Esophagus muscularis mucosa (tissue), 4 donors: ENCODE data around the gene KCTD14. TPM values are rescaled to one million over a fixed set of nuclear protein-coding genes. Genes with fewer than 3 reads are reported as not detected.
"Not testable (repeated sequence)": the region's sequence is repeated elsewhere in the genome, so short reads cannot be mapped to it uniquely, and the experiment has no call there.

ENCODE experiments used
- DNase-seq: peaks from one replicate; pipeline ENCODE4 v3.0.0-alpha.2; 2017; ENCODE audit errors: extremely low spot score
- H3K27ac ChIP-seq, 4 donors: fragments of 200-600 bp; sonication (generic); replicated peaks in 1 of 4; 1 replicate in 3 of 4; 2 replicates in 1 of 4; pipeline ENCODE4 v1.5.1; 2016 to 2019; ENCODE audit warnings: mild to moderate bottlenecking in 1 of 4
- H3K27me3 ChIP-seq, 4 donors: fragments of 200-600 bp; sonication (generic); one replicate each; pipeline versions ENCODE4 v1.5.1 to v1.6.0; 2016 to 2019
- H3K36me3 ChIP-seq, 4 donors: fragments of 200-600 bp; sonication (generic); one replicate each; pipeline ENCODE4 v1.5.1; 2016 to 2019
- H3K4me1 ChIP-seq, 4 donors: fragments of 200-600 bp; sonication (generic); one replicate each; pipeline ENCODE4 v1.5.1; 2016 to 2019
- H3K4me3 ChIP-seq, 4 donors: fragments of 200-600 bp; sonication (generic); 1 replicate in 2 of 4; 2 replicates in 2 of 4; pipeline ENCODE4 v1.5.1; 2016 to 2019; ENCODE audit warnings: mild to moderate bottlenecking in 4 of 4, moderate library complexity in 1 of 4
- H3K9me3 ChIP-seq, 4 donors: fragments of 200-600 bp; sonication (generic); 1 replicate in 3 of 4; 2 replicates in 1 of 4; pipeline ENCODE4 v1.5.1; 2016 to 2019
- EP300 ChIP-seq: sonication (generic); formaldehyde crosslinking; IDR thresholded peaks from one replicate; pipeline ENCODE4 v1.6.1; 2017; ENCODE audit warnings: antibody characterized with exemption
- POLR2A ChIP-seq: fragments of 450-650 bp; IDR thresholded peaks from one replicate; pipeline ENCODE4 v1.6.1; 2017; ENCODE audit warnings: antibody characterized with exemption, moderate library complexity, mild to moderate bottlenecking, low read depth
- POLR2AphosphoS5 ChIP-seq, 2 donors: sonication (generic); formaldehyde crosslinking; IDR thresholded peaks; one replicate each; pipeline ENCODE4 v1.6.1; 2017; ENCODE audit warnings: antibody characterized with exemption in 2 of 2
- WGBS: methylation state at CpG from one replicate; pipeline ENCODE4 v1.1.5; 2018; 5-methylcytosine and 5-hydroxymethylcytosine counted together
- intact Hi-C: fragments of 100-400 bp; cut with DNase I; formaldehyde crosslinking; loops from one replicate; pipeline ENCODE4 v1.15.1; 2023
- total RNA-seq, 4 donors: library from RNA; depleted of rRNA; stranded (reverse); fragments of >200 nt; gene quantifications; one replicate each; pipeline versions ENCODE4 v1.1.0 to v1.2.1, GENCODE V29; 2016
- TF ChIP-seq, protein P1 (sequence below), 3 experiments: fragments of 200-600 bp in 2 of 3; fragments of 450-650 bp in 1 of 3; sonication (generic) in 2 of 3; IDR thresholded peaks; one replicate each; pipeline ENCODE4 v1.5.1; 2017 to 2019; ENCODE audit warnings: antibody characterized with exemption in 3 of 3, mild to moderate bottlenecking in 2 of 3, moderate library complexity in 1 of 3

Gene KCTD14
- total RNA-seq, 4 donors from 2014 or later, result 0.83 to 2.6 (median 1.3) TPM

DNA sequence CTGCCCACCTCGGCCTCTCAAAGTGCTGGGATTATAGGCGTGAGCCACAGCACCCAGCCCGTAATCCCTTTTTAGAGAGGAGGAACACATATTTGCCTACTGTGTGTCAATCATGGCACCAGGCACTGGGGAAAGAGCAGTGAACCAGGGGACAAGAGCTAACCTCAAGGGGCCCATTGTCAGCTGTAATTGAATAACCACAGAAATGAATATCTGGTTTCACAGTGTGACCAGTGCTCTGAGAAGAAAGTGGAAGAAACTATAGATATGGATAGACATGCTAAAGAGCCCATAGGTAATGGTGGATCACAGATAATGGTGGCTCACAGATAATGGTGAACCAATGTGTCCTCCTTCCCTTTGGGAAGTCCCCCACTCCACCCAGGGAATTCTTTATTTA is 8.6 kb upstream of the KCTD14 start:
- Histone ChIP-seq H3K27me3 (no peaks in the 10 kb centered on the region), H3K4me1 (peaks cover 8 to 13% (median 10%) of the 10 kb centered on the region in 4 donors), H3K4me3 (no peak overlapping the region), H3K36me3 (no peaks in the 10 kb centered on the region), H3K27ac (no peak overlapping the region), H3K9me3 (no peaks in the 10 kb centered on the region)
- WGBS, result 83% methylated on average over 3 of the region's 3 CpGs
- TF ChIP-seq EP300 (no peak), POLR2AphosphoS5 (IDR thresholded peaks at IDR 0.05) (no peak), POLR2A (no peak)
- TF ChIP-seq, protein P1, sequence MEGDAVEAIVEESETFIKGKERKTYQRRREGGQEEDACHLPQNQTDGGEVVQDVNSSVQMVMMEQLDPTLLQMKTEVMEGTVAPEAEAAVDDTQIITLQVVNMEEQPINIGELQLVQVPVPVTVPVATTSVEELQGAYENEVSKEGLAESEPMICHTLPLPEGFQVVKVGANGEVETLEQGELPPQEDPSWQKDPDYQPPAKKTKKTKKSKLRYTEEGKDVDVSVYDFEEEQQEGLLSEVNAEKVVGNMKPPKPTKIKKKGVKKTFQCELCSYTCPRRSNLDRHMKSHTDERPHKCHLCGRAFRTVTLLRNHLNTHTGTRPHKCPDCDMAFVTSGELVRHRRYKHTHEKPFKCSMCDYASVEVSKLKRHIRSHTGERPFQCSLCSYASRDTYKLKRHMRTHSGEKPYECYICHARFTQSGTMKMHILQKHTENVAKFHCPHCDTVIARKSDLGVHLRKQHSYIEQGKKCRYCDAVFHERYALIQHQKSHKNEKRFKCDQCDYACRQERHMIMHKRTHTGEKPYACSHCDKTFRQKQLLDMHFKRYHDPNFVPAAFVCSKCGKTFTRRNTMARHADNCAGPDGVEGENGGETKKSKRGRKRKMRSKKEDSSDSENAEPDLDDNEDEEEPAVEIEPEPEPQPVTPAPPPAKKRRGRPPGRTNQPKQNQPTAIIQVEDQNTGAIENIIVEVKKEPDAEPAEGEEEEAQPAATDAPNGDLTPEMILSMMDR (IDR thresholded peaks at IDR 0.05), result no peak
- intact Hi-C loops, result no loop called here
- no peak for DNase-seq

DNA sequence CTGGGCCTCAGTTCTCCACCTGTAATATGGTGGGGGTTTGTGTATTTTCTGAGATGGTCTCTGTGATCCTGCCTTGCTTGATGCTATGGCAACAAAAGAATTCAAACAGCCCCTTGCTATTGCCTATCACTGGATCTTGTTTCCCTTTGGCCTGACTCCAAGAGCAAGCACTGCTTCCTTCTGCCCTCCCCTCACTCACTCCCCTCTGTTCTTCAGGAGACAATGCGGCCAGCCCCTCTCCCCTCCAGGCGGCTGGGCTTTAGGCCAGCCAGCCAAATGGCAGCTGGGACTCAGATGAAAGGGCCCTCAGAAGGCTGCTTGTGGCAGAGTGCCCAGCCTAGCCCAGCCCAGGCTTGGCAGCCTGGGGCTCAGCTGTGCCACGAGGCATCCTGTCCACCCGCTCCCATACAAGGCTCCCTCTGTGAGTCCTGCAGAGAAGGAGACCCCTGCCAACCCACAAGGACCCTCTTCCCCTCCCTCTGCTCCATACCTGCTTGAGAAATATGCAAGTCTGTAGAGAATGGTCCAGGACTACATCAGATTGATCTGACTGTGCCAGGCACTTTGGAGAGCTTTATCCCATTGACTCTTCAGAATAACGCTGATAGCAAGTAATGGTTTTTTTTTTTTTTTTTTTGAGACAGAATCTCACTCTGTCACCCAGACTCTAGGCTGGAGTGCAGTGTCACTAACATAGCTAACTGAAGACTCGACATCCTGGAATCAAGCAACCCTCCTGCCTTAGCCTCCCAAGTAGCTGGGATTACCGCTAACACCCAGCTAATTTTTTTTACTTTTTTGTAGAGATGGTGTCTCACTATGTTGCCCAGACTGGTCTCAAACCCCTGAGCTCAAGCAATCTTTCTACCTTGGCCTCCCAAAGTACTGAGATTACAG is 7.6 kb upstream of the KCTD14 start:
- Histone ChIP-seq H3K4me3 (no peak overlapping the region), H3K27ac (no peak overlapping the region), H3K27me3 (no peaks in the 10 kb centered on the region), H3K36me3 (no peaks in the 10 kb centered on the region), H3K9me3 (no peaks in the 10 kb centered on the region), H3K4me1 (peaks cover 8 to 13% (median 10%) of the 10 kb centered on the region in 4 donors)
- 35% methylated on average over 6 of the region's 7 CpGs for WGBS
- TF ChIP-seq EP300 (no peak), POLR2AphosphoS5 (IDR thresholded peaks at IDR 0.05) (no peak), POLR2A (no peak)
- TF ChIP-seq, protein P1 (IDR thresholded peaks at IDR 0.05), result no peak
- intact Hi-C loops, result no loop called here
- DNase-seq, result no peak

DNA sequence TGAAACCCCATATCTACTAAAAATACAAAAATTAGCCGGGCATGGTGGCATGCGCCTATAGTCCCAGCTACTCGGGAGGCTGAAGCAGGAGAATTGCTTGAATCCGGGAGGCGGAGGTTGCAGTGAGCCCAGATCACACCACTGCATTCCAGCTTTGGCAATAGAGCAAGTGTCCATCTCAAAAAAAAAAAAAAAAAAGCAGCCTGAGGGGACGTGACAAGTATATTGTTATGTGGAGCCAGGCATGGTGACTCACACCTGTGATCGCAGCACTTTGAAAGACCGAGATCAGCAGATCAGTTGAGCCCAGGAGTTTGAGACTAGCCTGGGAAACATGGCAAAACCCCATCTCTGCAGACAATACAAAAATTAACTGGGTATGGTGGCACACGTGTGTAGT is 5.3 kb upstream of the KCTD14 start:
- H3K4me3 ChIP-seq, H3K9me3 ChIP-seq, H3K36me3 ChIP-seq, H3K27me3 ChIP-seq, DNase-seq, intact Hi-C loops, H3K27ac ChIP-seq: not testable (repeated sequence)
- 90% methylated on average over 9 of the region's 9 CpGs for WGBS
- peaks cover 8 to 14% (median 11%) of the 10 kb centered on the region in 4 donors for H3K4me1 ChIP-seq

DNA sequence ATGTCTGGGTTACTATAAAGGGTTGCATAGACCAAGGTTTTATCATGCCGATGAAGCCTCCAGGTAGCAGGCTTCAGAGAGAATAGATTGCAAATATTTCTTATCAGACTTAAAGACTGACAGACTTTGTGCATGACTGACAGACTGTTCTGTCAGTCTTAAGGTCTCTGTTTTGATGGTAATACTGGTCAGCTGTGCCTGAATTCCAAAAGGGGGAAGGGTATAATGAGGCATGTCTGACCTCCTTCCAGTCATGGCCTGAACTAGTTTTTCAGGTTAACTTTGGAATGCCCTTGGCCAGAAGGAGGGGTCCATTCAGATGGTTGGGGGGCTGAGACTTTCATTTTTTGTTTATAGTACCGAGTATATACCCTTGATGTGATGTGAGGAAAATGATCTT is 4.7 kb upstream of the KCTD14 start:
- intact Hi-C loops, result no loop called here
- H3K36me3 ChIP-seq, result no peaks in the 10 kb centered on the region
- 92% methylated on average over 2 of the region's 2 CpGs for WGBS

DNA sequence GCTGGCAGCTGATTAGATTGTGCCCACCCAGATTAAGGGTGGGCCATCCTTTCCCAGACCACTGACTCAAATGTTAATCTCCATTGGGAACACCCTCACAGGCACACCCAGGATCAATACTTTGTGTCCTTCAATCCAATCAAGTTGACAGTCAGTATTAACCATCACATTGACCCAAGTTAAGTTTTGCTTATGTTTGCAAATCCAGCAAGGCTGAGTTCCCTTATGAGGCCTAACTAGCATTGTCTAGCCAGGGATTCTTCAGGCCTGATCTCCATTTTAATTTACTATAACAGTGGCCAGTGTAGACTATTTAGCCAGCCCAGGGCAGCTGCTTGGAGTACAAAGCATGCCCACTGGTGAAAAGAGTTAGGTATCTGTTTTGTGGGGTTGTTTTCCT is 2.3 kb upstream of the KCTD14 start:
- no peak for DNase-seq
- H3K4me3 ChIP-seq, result no peak overlapping the region
- no peak overlapping the region for H3K27ac ChIP-seq
- H3K27me3 ChIP-seq, result peaks cover 0 to 12% (median 0%) of the 10 kb centered on the region in 4 donors
- TF ChIP-seq POLR2A, result no peak
- no peak for TF ChIP-seq EP300
- H3K9me3 ChIP-seq, result no peaks in the 10 kb centered on the region
- H3K36me3 ChIP-seq, result no peaks in the 10 kb centered on the region
- peaks cover 1 to 17% (median 16%) of the 10 kb centered on the region in 4 donors for H3K4me1 ChIP-seq
- intact Hi-C loops, result no loop called here

More for the DNA sequence above, 4.7 kb upstream of the KCTD14 start:
- Histone ChIP-seq H3K27me3 (peaks cover 0 to 6% (median 0%) of the 10 kb centered on the region in 4 donors), H3K9me3 (no peaks in the 10 kb centered on the region), H3K27ac (no peak overlapping the region), H3K4me1 (peaks cover 8 to 21% (median 18%) of the 10 kb centered on the region in 4 donors), H3K4me3 (no peak overlapping the region)
- TF ChIP-seq EP300, result no peak
- TF ChIP-seq, protein P1 (IDR thresholded peaks at IDR 0.05), result no peak
- TF ChIP-seq POLR2A, result no peak
- TF ChIP-seq POLR2AphosphoS5 (IDR thresholded peaks at IDR 0.05), result no peak
- no peak for DNase-seq
